NCI-H2107 (cell line): ENCODE data around the gene EIF5AL1.
"Not testable (repeated sequence)": the region's sequence is repeated elsewhere in the genome, so short reads cannot be mapped to it uniquely, and the experiment has no call there.

Experiments used
- DNase-seq: peaks from one replicate; lab custom pipeline; 2025; lab: John Stamatoyannopoulos, UW

EIF5AL1 gene

DNA sequence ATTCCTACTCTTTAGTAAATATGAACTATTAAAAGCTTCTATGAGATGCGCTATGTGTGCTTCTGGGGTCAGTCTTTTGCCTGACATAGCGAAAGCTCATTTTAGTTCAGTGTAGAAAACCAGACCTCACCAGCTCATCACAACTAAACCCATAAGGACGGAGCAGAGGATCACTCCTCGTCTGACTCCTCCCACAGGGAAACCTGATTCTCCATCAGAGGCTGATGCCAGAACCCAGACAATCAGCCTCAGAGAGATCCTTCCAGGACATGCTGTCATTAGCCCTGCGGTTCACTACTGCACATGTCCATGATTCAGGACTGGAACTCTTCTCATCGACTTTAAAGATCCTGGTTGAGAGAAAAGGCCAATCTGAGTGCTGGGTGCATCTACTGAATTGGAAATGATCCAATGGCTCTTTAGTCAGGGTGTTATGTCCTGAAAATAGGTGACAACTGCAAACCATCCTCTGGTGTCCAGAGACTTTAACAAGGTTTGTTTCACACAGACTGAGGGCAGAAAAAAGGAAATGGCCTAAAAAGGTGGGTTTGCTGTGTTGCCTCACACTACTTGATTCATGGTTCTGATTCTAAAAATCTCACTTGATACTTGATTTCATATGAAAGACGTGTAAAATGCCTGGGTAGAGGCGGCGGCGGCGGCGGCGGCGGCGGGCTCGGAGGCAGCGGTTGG, at the start of gene EIF5AL1:
Gene EIF5AL1 (plus strand): TSS at position 643 of the 693 bp plus-strand sequence. CDS start 117 bp downstream, outside the sequence.
- not testable (repeated sequence) for DNase-seq

DNA sequence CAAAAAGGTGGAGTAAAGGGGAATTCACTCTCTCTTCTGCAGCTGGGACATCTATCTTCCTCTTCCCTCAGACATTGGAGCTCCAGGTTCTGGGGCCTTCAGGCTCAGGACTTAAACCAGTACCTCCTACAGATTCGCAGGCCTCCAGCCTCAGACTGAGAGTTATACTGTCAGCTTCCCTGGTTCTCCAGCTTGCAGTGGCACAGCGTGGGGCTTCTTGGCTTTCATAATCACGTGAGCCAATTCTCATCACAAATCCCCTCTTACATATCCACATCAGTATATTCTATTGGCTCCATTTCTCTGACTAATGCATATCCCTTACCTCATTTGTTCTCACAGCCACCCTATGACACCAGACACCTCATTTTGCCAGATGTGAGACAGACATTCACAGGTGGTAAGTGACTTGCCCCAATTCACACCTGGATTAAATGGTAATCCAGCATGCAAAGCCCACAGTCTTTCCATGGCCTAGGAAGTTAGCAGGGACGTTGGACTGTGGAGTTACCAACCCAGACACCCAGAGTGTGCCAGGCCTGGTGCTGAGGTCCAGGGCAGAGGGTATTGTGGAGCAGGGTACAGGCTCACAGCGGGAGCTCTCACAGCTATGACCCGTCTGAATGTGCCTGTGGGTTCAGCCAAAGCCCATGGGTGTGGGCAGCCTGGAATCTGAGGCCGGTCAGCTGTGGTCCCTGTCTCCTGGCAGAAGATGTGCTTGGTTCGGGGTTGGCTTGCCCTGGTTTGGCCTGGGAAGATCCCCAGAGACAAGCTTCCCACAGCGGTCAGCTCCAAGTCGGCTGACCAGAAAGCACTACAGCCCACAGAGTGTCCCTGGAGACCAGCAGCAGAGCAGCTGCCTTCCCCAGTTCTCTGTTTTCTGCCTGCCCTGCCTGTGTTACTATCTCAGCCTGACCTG, 48.5 kb upstream of the EIF5AL1 start:
- no peak for DNase-seq

DNA sequence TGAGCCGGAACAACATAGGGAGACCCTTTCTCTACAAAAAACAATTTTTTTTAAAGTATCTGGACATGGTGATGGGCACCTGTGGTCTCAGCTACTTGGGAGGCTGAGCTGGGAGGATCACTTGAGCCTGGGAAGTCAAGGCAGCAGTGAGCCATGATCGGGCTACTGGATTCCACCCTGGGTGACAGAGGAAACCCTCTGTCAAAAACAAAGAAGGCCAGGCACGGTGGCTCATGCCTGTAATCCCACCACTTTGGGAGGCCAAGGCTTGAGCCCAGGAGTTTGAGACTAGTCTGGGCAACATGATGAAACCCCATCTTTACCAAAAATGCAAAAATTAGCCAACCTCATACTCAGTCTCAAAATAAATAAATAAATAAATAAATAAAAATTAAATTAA, 47.0 kb upstream of the EIF5AL1 start:
- no peak for DNase-seq

- no peak for DNase-seq
These were observed 44.2 kb upstream of the EIF5AL1 start for GRCh38 chr10:79468015-79468560.

GRCh38 chr10:79468841-79469585, 43.3 kb upstream of the EIF5AL1 start:
- DNase-seq: no peak

DNA sequence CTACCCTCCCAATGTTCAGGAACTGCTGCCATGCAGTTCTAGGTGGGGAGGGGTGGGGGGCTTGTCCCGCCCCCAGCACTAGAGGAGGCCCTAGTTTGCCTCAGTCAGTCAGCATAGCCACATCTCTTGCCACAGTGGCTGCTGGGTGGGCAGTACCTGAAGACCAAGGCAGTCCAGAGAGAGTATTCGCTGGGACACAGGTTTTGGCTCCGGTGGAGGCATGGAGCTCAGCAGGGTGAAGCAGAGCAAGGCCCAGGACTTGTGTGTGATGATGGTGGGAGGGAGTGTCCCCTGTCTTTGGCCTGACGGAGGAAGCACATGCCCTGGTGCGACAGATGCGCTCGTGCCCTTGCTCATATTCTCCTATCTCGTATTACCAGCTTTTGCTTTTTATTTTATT, 42.2 kb upstream of the EIF5AL1 start:
- DNase-seq: no peak

GRCh38 chr10:79471776-79472175, 40.6 kb upstream of the EIF5AL1 start:
- DNase-seq: no peak

DNA sequence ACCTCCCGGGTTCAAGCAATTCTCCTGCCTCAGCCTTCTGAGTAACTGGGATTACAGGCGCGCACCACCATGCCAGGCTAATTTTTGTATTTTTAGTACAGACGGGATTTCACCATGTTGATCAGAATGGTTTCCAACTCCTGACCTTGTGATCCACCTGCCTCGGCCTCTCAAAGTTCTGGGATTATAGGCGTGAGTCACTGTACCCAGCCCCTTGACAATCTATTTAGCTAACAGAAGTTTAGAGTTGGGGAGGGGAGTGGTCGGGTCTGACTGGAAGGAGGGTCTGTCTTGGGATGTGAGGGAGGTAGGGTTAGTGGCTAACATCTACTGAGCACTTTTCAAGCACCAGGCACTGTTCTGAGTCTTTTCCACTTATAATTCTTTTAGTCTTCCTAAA, 39.9 kb upstream of the EIF5AL1 start:
- no peak for DNase-seq

GRCh38 chr10:79472951-79473350, 39.4 kb upstream of the EIF5AL1 start:
- DNase-seq: no peak

DNA sequence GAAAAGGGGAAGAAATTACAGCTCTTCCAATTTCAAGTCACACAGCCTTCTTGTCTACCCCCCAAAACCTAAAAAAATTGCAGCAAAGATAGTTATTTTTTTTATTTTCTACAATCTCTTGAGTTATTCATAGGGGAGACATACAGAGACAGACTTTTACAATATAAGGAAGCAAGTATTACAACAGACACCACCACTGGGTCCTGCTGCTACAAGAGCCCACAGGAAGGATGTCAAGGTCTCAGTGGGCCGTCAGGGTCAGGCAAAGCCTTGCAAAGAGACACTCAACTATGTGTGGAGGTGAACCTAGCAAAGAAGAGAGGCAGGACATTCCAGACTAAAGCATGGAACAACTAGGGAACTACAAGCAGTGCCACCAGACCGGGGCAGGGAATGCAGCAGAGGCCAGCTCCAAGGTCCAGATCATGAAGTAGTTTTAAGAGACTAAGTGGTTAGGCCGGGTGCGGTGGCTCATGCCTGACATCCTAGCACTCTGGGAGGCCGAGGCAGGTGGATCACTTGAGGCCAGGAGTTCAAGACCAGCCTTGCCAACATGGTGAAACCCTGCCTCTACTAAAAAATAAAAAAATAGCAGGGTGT, 38.7 kb upstream of the EIF5AL1 start:
- no peak for DNase-seq

DNA sequence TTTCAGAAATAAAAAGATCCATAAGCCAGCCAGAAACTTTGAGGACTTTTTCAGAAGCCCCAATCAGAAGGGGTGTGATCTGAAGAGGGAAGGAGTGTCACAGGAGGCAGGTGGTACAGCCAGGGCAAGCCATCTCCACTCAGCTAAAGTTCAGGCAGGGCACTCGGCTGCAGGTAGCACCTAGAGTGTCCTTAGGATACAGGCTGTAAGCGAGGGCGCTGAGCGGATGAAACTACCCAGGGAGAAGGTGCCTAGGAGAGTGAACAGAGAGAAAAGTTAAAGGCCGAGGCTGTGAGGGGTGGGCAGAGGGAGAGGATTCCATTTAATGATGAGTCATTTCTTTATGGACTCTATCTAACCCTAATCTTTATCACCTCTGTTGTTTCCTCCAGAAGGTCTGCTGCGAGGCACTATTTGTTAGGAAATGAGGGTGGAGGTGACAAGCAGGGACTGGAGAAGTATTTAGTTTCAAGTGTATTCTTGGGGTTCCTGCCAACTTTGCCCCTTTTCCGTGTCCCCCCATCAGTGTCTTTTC, 37.1 kb upstream of the EIF5AL1 start:
- no peak for DNase-seq

DNA sequence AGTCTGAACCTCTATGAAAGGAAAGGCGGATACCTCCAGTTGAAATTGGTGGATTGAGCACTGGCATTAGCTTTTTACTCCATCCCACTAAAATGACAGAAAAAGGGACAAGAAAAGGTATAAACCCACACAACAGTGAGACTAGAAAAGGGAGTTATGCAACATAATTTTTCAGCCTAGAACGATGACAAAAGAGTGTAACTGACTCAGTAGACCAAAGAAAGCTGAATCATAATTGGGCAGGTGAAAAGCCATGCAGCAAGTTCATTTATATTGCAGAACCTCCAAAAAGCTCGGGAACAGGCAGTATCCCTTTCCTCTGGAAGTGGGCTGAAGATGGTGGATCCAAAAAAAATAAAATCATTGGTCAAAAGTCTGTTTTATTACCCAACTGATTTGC, 36.5 kb upstream of the EIF5AL1 start:
- DNase-seq: no peak

GRCh38 chr10:79476645-79477044, 35.7 kb upstream of the EIF5AL1 start:
- DNase-seq: no peak

DNA sequence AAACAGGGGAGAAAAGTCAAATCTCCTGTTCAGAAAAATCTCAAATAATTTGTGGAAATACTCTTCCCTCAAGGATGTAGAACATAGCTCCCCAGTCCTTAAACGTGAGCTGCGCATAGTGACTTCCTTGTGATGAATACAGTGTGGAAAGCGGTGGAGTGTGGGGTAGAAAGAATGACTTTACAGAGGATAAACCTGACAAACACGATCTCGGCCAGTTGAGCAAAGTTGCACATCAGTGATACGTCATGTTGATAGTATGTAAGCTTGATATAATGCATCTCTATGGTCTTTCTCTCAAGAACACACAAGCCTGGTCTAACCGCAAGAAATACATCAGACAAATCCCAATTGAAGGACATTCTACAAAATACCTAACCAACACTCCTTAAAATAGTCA, 34.9 kb upstream of the EIF5AL1 start:
- DNase-seq: no peak

DNA sequence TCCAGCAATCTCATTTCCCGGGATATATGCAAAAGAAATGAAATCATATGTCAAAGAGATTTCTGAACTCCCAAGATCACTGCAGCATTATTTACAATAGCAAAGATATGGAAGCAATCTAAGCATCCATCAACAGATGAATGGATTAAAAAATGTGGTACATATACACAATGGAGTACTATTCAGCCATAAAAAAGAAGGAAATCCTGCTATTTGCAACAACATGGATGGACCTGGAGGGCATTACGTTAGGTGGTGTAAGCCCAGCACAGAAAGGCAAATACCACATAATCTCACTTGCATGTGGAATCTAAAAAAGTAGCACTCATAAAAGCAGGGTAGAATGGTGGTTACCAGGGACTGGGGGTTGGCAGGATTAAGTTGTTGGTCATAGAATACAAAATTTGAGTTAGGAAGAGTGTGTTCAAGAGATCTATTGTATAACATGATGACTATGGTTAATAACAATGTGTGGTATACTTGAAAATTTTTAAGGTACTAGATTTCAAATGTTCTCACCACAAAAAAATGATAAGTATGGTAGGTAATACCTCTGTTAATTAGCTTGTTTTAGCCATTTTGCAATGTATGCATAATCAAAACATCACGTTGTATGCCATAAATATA, 32.9 kb upstream of the EIF5AL1 start:
- DNase-seq: no peak

DNA sequence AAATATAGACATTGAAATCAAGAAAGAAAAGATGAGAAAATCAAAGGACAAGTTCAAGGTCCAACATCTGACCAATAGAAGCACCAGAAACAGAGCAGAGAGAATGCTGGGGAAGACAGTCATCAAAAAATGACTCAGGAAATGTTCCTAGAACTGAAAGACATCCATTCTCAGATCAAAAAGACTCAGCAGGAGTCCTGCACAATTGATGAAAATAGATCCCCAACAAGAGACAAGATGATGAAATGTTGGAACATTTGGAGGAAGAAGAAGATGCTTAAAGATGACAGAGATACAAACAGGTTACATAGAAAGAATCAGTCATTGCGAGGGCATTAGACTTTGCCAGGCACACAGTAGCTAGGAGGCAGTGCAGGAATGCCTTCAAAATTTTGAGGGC, 30.0 kb upstream of the EIF5AL1 start:
- DNase-seq: no peak

GRCh38 chr10:79482741-79483140, 29.6 kb upstream of the EIF5AL1 start:
- no peak for DNase-seq

DNA sequence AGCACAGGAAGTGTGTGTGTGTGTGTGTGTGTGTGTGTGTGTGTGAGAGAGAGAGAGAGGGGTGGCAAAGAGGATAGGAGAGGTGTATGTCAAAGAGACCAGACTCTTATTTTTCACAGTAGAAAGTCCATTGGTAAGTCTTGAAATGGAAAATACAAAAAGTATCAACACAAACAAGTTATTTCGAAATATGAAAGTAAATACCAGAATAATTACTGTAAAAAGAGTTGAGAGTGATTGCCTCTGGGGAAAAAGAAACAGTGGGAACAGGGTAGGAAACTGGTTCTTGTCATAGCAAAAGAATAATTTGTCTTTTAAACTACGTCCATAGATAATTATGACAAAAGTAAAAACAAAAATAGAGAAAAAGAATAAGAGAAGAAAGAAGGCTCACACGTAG, 29.0 kb upstream of the EIF5AL1 start:
- no peak for DNase-seq

GRCh38 chr10:79483948-79484347, 28.4 kb upstream of the EIF5AL1 start:
- no peak for DNase-seq

GRCh38 chr10:79484476-79484875, 27.9 kb upstream of the EIF5AL1 start:
- DNase-seq: no peak
